ENCODE data around the gene SMG6. TPM values are rescaled to one million over a fixed set of nuclear protein-coding genes. Genes with fewer than 3 reads are reported as not detected.

The SMG6 gene
- total and polyA plus RNA-seq, 2 donors (not counting 1 experiment from before 2014, with no cell fraction given): 10.6 to 35.5 TPM

- peaks cover 5% of the 10 kb centered on the region for H3K4me1 Mint-ChIP-seq
- no peaks in the 10 kb centered on the region for H4K20me1 ChIP-seq (ENCODE audit: control insufficient read depth, insufficient read depth, low read length, poor library complexity, severe bottlenecking)
- TF ChIP-seq, protein P1, sequence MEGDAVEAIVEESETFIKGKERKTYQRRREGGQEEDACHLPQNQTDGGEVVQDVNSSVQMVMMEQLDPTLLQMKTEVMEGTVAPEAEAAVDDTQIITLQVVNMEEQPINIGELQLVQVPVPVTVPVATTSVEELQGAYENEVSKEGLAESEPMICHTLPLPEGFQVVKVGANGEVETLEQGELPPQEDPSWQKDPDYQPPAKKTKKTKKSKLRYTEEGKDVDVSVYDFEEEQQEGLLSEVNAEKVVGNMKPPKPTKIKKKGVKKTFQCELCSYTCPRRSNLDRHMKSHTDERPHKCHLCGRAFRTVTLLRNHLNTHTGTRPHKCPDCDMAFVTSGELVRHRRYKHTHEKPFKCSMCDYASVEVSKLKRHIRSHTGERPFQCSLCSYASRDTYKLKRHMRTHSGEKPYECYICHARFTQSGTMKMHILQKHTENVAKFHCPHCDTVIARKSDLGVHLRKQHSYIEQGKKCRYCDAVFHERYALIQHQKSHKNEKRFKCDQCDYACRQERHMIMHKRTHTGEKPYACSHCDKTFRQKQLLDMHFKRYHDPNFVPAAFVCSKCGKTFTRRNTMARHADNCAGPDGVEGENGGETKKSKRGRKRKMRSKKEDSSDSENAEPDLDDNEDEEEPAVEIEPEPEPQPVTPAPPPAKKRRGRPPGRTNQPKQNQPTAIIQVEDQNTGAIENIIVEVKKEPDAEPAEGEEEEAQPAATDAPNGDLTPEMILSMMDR (IDR thresholded peaks at IDR 0.05): no peak
- no peak for TF ChIP-seq EZH2 (IDR thresholded peaks at IDR 0.05; ENCODE audit: borderline replicate concordance, insufficient read depth, low read depth, low read length, poor library complexity, severe bottlenecking)
- ATAC-seq (ENCODE audit: low read depth) (no peak), DNase-seq (no peak)
- intact Hi-C loops (cut with micrococcal nuclease): no loop called here
- 44% methylated on average over 2 of the region's 6 CpGs for WGBS (ENCODE audit: insufficient coverage)
- H3K4me3 Mint-ChIP-seq: no peak overlapping the region
- H3K4me3 ChIP-seq (ENCODE audit: control extremely low read depth in 1 of 5, extremely low read depth in 1 of 5, insufficient read depth in 1 of 5, low read depth in 2 of 5, low read length in 4 of 5): no peak overlapping the region
- POLR2A ChIA-PET: no interaction called here
- no peak overlapping the region for H3K9ac ChIP-seq (ENCODE audit: low read length)
- no peaks in the 10 kb centered on the region for H3K79me2 ChIP-seq (ENCODE audit: control insufficient read depth, insufficient read depth, low read length)
- no peak overlapping the region for H3K4me2 ChIP-seq (replicated peaks; ENCODE audit: low read depth, low read length, poor library complexity, severe bottlenecking)
- no peaks in the 10 kb centered on the region for H3K27me3 ChIP-seq (replicated peaks in 1 of 4; ENCODE audit: control extremely low read depth in 1 of 4, control insufficient read depth in 3 of 4, insufficient read depth in 4 of 4, low read length in 3 of 4)
- H3K36me3 ChIP-seq (replicated peaks in 1 of 2; ENCODE audit: control extremely low read depth in 1 of 2, control insufficient read depth in 1 of 2, extremely low read depth in 1 of 2, insufficient read depth in 2 of 2, low read length in 1 of 2): peaks cover 0 to 19% of the 10 kb centered on the region in 2 experiments
- no peak overlapping the region for H3K27ac ChIP-seq (ENCODE audit: low read length in 2 of 2)
- H3K27ac Mint-ChIP-seq: no peak overlapping the region
- H3K9me3 Mint-ChIP-seq (ENCODE audit: insufficient read depth): no peaks in the 10 kb centered on the region
- H3K4me1 ChIP-seq (ENCODE audit: control insufficient read depth in 2 of 2, insufficient read depth in 2 of 2, low read length in 2 of 2): no peaks in the 10 kb centered on the region
- H3K9me3 ChIP-seq (ENCODE audit: control extremely low read depth in 1 of 3, control insufficient read depth in 2 of 3, insufficient read depth in 1 of 3, low read length in 2 of 3): no peaks in the 10 kb centered on the region
- H3K27me3 Mint-ChIP-seq: no peaks in the 10 kb centered on the region
- H2AFZ ChIP-seq (ENCODE audit: insufficient read depth, low read depth, low read length, poor library complexity, severe bottlenecking): no peak overlapping the region
- CTCF ChIA-PET: interaction anchor here (0.7 kb wide), 1 partner anchor 140 kb away, joined by 3 read pairs; no protein-coding TSS in a partner anchor
Measured at GRCh38 chr17:2150806-2151205, 152.8 kb downstream of the SMG6 start.

DNA sequence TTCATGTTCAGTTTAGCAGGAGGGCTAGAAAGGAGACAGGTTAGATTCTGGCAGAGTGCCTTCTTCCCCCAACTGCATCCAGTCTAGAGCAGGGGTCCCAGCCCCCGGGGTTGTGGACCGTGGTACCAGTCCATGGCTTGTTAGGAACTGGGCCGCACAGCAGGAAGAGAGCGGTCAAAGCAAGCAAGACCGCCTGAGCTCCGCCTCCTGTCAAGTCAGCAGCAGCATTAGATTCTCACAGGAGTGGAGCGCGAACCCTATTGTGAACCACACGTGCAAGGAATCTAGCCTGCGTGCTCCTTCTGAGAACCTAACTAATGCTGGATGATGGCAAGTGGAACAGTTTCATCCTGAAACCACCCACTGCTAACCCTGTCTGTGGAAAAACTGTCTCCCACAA, 153.7 kb downstream of the SMG6 start:
- CTCF ChIA-PET: interaction anchor here (0.7 kb wide), 1 partner anchor 160 kb away, joined by 3 read pairs; no protein-coding TSS in a partner anchor
- H3K9me3 Mint-ChIP-seq (ENCODE audit: insufficient read depth): no peaks in the 10 kb centered on the region
- H4K20me1 ChIP-seq (ENCODE audit: control insufficient read depth, insufficient read depth, low read length, poor library complexity, severe bottlenecking): no peaks in the 10 kb centered on the region
- H3K4me1 ChIP-seq (ENCODE audit: control insufficient read depth in 2 of 2, insufficient read depth in 2 of 2, low read length in 2 of 2): no peaks in the 10 kb centered on the region
- peaks cover 0 to 13% of the 10 kb centered on the region in 2 experiments for H3K36me3 ChIP-seq (replicated peaks in 1 of 2; ENCODE audit: control extremely low read depth in 1 of 2, control insufficient read depth in 1 of 2, extremely low read depth in 1 of 2, insufficient read depth in 2 of 2, low read length in 1 of 2)
- POLR2A ChIA-PET: interaction anchor here (0.7 kb wide), 1 partner anchor 871 kb away, joined by 14 read pairs; no protein-coding TSS in a partner anchor
- no peak overlapping the region for H3K27ac Mint-ChIP-seq
- no peak overlapping the region for H3K4me2 ChIP-seq (replicated peaks; ENCODE audit: low read depth, low read length, poor library complexity, severe bottlenecking)
- DNase-seq (no peak), ATAC-seq (ENCODE audit: low read depth) (no peak)
- no peaks in the 10 kb centered on the region for H3K27me3 ChIP-seq (replicated peaks in 1 of 4; ENCODE audit: control extremely low read depth in 1 of 4, control insufficient read depth in 3 of 4, insufficient read depth in 4 of 4, low read length in 3 of 4)
- H3K4me1 Mint-ChIP-seq: peaks cover 5% of the 10 kb centered on the region
- intact Hi-C loops (cut with micrococcal nuclease): no loop called here
- no peak overlapping the region for H3K4me3 ChIP-seq (ENCODE audit: control extremely low read depth in 1 of 5, extremely low read depth in 1 of 5, insufficient read depth in 1 of 5, low read depth in 2 of 5, low read length in 4 of 5)
- no peak overlapping the region for H3K9ac ChIP-seq (ENCODE audit: low read length)
- 98% methylated on average over 10 of the region's 10 CpGs for WGBS (ENCODE audit: insufficient coverage)
- no peaks in the 10 kb centered on the region for H3K9me3 ChIP-seq (ENCODE audit: control extremely low read depth in 1 of 3, control insufficient read depth in 2 of 3, insufficient read depth in 1 of 3, low read length in 2 of 3)
- H3K27me3 Mint-ChIP-seq: no peaks in the 10 kb centered on the region
- H3K4me3 Mint-ChIP-seq: no peak overlapping the region
- TF ChIP-seq, protein P1 (IDR thresholded peaks at IDR 0.05): no peak
- TF ChIP-seq EZH2 (IDR thresholded peaks at IDR 0.05; ENCODE audit: borderline replicate concordance, insufficient read depth, low read depth, low read length, poor library complexity, severe bottlenecking): no peak
- no peak overlapping the region for H3K27ac ChIP-seq (ENCODE audit: low read length in 2 of 2)
- no peak overlapping the region for H2AFZ ChIP-seq (ENCODE audit: insufficient read depth, low read depth, low read length, poor library complexity, severe bottlenecking)
- H3K79me2 ChIP-seq (ENCODE audit: control insufficient read depth, insufficient read depth, low read length): no peaks in the 10 kb centered on the region

Data from B cell (primary cell).